Brain microvascular endothelial cell (primary cell): ENCODE data around the gene ZC2HC1B.

Experiments used
- DNase-seq: peaks from one replicate; pipeline ENCODE4 v3.0.0-alpha.2; 2020
- H3K27ac ChIP-seq: fragments of 250-450 bp; sonication (Bioruptor Pico); 2 replicates; pipeline ENCODE4 v1.5.1; 2020; ENCODE audit warnings: mild to moderate bottlenecking, moderate library complexity
- H3K27me3 ChIP-seq: fragments of 250-450 bp; sonication (Bioruptor Pico); replicated peaks from 2 replicates; pipeline ENCODE4 v1.5.1; 2020; ENCODE audit warnings: mild to moderate bottlenecking
- H3K36me3 ChIP-seq: fragments of 250-450 bp; sonication (Bioruptor Pico); replicated peaks from 2 replicates; pipeline ENCODE4 v1.5.1; 2020; ENCODE audit warnings: mild to moderate bottlenecking
- H3K4me3 ChIP-seq: 2 replicates; pipeline ENCODE4 v1.5.1; 2011; ENCODE audit warnings: low read depth, mild to moderate bottlenecking, control low read depth, low read length, moderate library complexity
- CTCF ChIP-seq: IDR thresholded peaks from 2 replicates; pipeline ENCODE4 v1.5.1; 2011; ENCODE audit warnings: low read depth, mild to moderate bottlenecking, moderate library complexity, low read length, control low read depth, inconsistent platforms; ENCODE audit errors: missing control alignments
- in situ Hi-C: cut with HindIII; loops from 2 replicates; pipeline ENCODE4 v1.10.0; 2017; ENCODE audit warnings: low sequenced_read_pairs, low pct_ligation_motif_present

ZC2HC1B gene

GRCh38 chr6:143877584-143878271, 13.5 kb downstream of the ZC2HC1B start:
- H3K27me3 ChIP-seq: no peaks in the 10 kb centered on the region
- in situ Hi-C loops: no loop called here
- H3K36me3 ChIP-seq: no peaks in the 10 kb centered on the region
- H3K27ac ChIP-seq: no peak overlapping the region
- H3K4me3 ChIP-seq: no peak overlapping the region
- no peak for DNase-seq
- no peak for TF ChIP-seq CTCF

GRCh38 chr6:143878272-143878760, 14.0 kb downstream of the ZC2HC1B start:
- TF ChIP-seq CTCF: no peak
- DNase-seq: no peak
- H3K4me3 ChIP-seq: no peak overlapping the region
- H3K27ac ChIP-seq: no peak overlapping the region
- H3K27me3 ChIP-seq: no peaks in the 10 kb centered on the region
- in situ Hi-C loops: no loop called here
- no peaks in the 10 kb centered on the region for H3K36me3 ChIP-seq

- no peak for TF ChIP-seq CTCF
- no peak for DNase-seq
- in situ Hi-C loops: no loop called here
- H3K4me3 ChIP-seq: no peak overlapping the region
- H3K27ac ChIP-seq: no peak overlapping the region
- no peaks in the 10 kb centered on the region for H3K36me3 ChIP-seq
- no peaks in the 10 kb centered on the region for H3K27me3 ChIP-seq
These were observed 16.1 kb downstream of the ZC2HC1B start for GRCh38 chr6:143880412-143880811.

- Histone ChIP-seq H3K36me3 (no peaks in the 10 kb centered on the region), H3K27me3 (no peaks in the 10 kb centered on the region), H3K27ac (no peak overlapping the region), H3K4me3 (no peak overlapping the region)
- in situ Hi-C loops: no loop called here
- no peak for TF ChIP-seq CTCF
- no peak for DNase-seq
These were observed 18.2 kb downstream of the ZC2HC1B start for GRCh38 chr6:143882401-143882930.

- Histone ChIP-seq H3K27ac (no peak overlapping the region), H3K4me3 (no peak overlapping the region), H3K36me3 (no peaks in the 10 kb centered on the region), H3K27me3 (no peaks in the 10 kb centered on the region)
- in situ Hi-C loops: no loop called here
- DNase-seq: no peak
- TF ChIP-seq CTCF: no peak
These were observed 20.1 kb downstream of the ZC2HC1B start for GRCh38 chr6:143884216-143884900.
